Measurements from ENCODE around the gene EBF4.

Gene EBF4

GRCh38 chr20:2700913-2701620, 8.5 kb downstream of the EBF4 start:
- no peak for DNase-seq (ENCODE audit: low read depth)

GRCh38 chr20:2701671-2702081, 9.1 kb downstream of the EBF4 start:
- no peak for DNase-seq (ENCODE audit: low read depth)

GRCh38 chr20:2703716-2704475, 11.3 kb downstream of the EBF4 start:
- DNase-seq (ENCODE audit: low read depth) = no peak

- DNase-seq (ENCODE audit: low read depth) = no peak
Observed at GRCh38 chr20:2705931-2706645, 13.5 kb downstream of the EBF4 start.

GRCh38 chr20:2706688-2707352, 14.2 kb downstream of the EBF4 start:
- no peak for DNase-seq (ENCODE audit: low read depth)

GRCh38 chr20:2707353-2708072, 14.9 kb downstream of the EBF4 start:
- no peak for DNase-seq (ENCODE audit: low read depth)

- no peak for DNase-seq (ENCODE audit: low read depth)
Observed at GRCh38 chr20:2708073-2708415, 15.5 kb downstream of the EBF4 start.

GRCh38 chr20:2708665-2709064, 16.1 kb downstream of the EBF4 start:
- DNase-seq (ENCODE audit: low read depth) = no peak

GRCh38 chr20:2709205-2709981, 16.8 kb downstream of the EBF4 start:
- no peak for DNase-seq (ENCODE audit: low read depth)

GRCh38 chr20:2713285-2713684, 20.7 kb downstream of the EBF4 start:
- no peak for DNase-seq (ENCODE audit: low read depth)

- DNase-seq (ENCODE audit: low read depth) = no peak
Observed at GRCh38 chr20:2729251-2729713, 36.7 kb downstream of the EBF4 start.

- DNase-seq (ENCODE audit: low read depth) = no peak
Observed at GRCh38 chr20:2729791-2730190, 37.2 kb downstream of the EBF4 start.

- DNase-seq (ENCODE audit: low read depth) = no peak
Observed at GRCh38 chr20:2734899-2735298, 42.3 kb downstream of the EBF4 start.

GRCh38 chr20:2736441-2736840, 43.9 kb downstream of the EBF4 start:
- DNase-seq (ENCODE audit: low read depth) = no peak

- no peak for DNase-seq (ENCODE audit: low read depth)
Observed at GRCh38 chr20:2738331-2739041, 45.9 kb downstream of the EBF4 start.

- DNase-seq (ENCODE audit: low read depth) = no peak
Observed at GRCh38 chr20:2739042-2739398, 46.4 kb downstream of the EBF4 start.

GRCh38 chr20:2740702-2741101, 48.1 kb downstream of the EBF4 start:
- no peak for DNase-seq (ENCODE audit: low read depth)

- no peak for DNase-seq (ENCODE audit: low read depth)
Observed at GRCh38 chr20:2741463-2741862, 48.9 kb downstream of the EBF4 start.

GRCh38 chr20:2741881-2742280, 49.3 kb downstream of the EBF4 start:
- DNase-seq (ENCODE audit: low read depth) = no peak

- no peak for DNase-seq (ENCODE audit: low read depth)
Observed at GRCh38 chr20:2742431-2742830, 49.9 kb downstream of the EBF4 start.

Data from HS-5 (cell line).